Breast epithelium (tissue), 4 donors: ENCODE measurements around the gene NRIP3. TPM values are rescaled to one million over a fixed set of nuclear protein-coding genes. Genes with fewer than 3 reads are reported as not detected.

Experiments
- DNase-seq, 2 donors: peaks; one replicate each; pipeline ENCODE4 v3.0.0-alpha.2; 2019; ENCODE audit warnings: low spot score in 2 of 2
- H3K27ac ChIP-seq, 2 donors: fragments of 200-600 bp; sonication (generic) in 1 of 2; one replicate each; pipeline ENCODE4 v1.5.1; 2016 to 2019; ENCODE audit warnings: mild to moderate bottlenecking in 1 of 2
- H3K27me3 ChIP-seq, 2 donors: fragments of 200-600 bp; sonication (generic) in 1 of 2; one replicate each; pipeline versions ENCODE4 v1.5.1 to v1.6.0; 2017 to 2019; ENCODE audit warnings: control low read depth in 1 of 2, mild to moderate bottlenecking in 1 of 2
- H3K36me3 ChIP-seq: fragments of 200-600 bp; one replicate; pipeline ENCODE4 v1.5.1; 2019
- H3K4me1 ChIP-seq, 2 donors: fragments of 200-600 bp; sonication (generic); one replicate each; pipeline ENCODE4 v1.5.1; 2016 to 2019; ENCODE audit warnings: control low read depth in 1 of 2
- H3K4me3 ChIP-seq, 3 donors: fragments of 200-600 bp; sonication (generic); 1 replicate in 2 of 3; 2 replicates in 1 of 3; pipeline ENCODE4 v1.5.1; 2016 to 2019; ENCODE audit warnings: mild to moderate bottlenecking in 3 of 3, moderate library complexity in 2 of 3
- H3K9me3 ChIP-seq, 2 donors: fragments of 200-600 bp; sonication (generic) in 1 of 2; one replicate each; pipeline ENCODE4 v1.5.1; 2016 to 2019; ENCODE audit warnings: control low read depth in 1 of 2
- CTCF ChIP-seq, 3 donors: fragments of 450-650 bp; IDR thresholded peaks; one replicate each; pipeline ENCODE4 v1.5.1; 2016 to 2017; ENCODE audit warnings: antibody characterized with exemption in 3 of 3, mild to moderate bottlenecking in 3 of 3, moderate library complexity in 3 of 3
- POLR2A ChIP-seq: fragments of 450-650 bp; IDR thresholded peaks from one replicate; pipeline ENCODE4 v1.6.1; 2016; ENCODE audit warnings: antibody characterized with exemption, mild to moderate bottlenecking, moderate library complexity
- POLR2AphosphoS5 ChIP-seq, 3 donors: sonication (generic); formaldehyde crosslinking; IDR thresholded peaks; one replicate each; pipeline ENCODE4 v1.6.1; 2017; ENCODE audit warnings: antibody characterized with exemption in 3 of 3
- intact Hi-C: fragments of 100-400 bp; cut with DNase I; formaldehyde crosslinking; loops from one replicate; pipeline ENCODE4 v1.15.1; 2023; ENCODE audit warnings: low total_unique reads
- total RNA-seq, 3 donors: library from RNA; depleted of rRNA; stranded (reverse); fragments of >200 nt; gene quantifications; one replicate each; pipeline ENCODE4 v1.1.0, GENCODE V29; 2016

The NRIP3 gene
- total RNA-seq, 3 donors from 2014 or later, result 0.96 to 14.5 (median 3.6) TPM

GRCh38 chr11:9038541-9038940, 34.7 kb upstream of the NRIP3 start:
- intact Hi-C loops, result no loop called here
- Histone ChIP-seq H3K4me3 (no peak overlapping the region), H3K4me1 (no peaks in the 10 kb centered on the region), H3K36me3 (no peaks in the 10 kb centered on the region), H3K27ac (no peak overlapping the region), H3K9me3 (no peaks in the 10 kb centered on the region), H3K27me3 (no peaks in the 10 kb centered on the region)
- TF ChIP-seq POLR2AphosphoS5 (IDR thresholded peaks at IDR 0.05) (no peak), POLR2A (no peak), CTCF (IDR thresholded peaks at IDR 0.05) (no peak)
- no peak for DNase-seq

GRCh38 chr11:9037963-9038362, 34.2 kb upstream of the NRIP3 start:
- TF ChIP-seq POLR2A, result no peak
- TF ChIP-seq CTCF (IDR thresholded peaks at IDR 0.05), result no peak
- no peak for TF ChIP-seq POLR2AphosphoS5 (IDR thresholded peaks at IDR 0.05)
- no peaks in the 10 kb centered on the region for H3K27me3 ChIP-seq
- no peaks in the 10 kb centered on the region for H3K4me1 ChIP-seq
- H3K4me3 ChIP-seq, result no peak overlapping the region
- H3K36me3 ChIP-seq, result no peaks in the 10 kb centered on the region
- intact Hi-C loops, result no loop called here
- H3K9me3 ChIP-seq, result no peaks in the 10 kb centered on the region
- no peak overlapping the region for H3K27ac ChIP-seq
- DNase-seq, result no peak

GRCh38 chr11:9037046-9037780, 33.4 kb upstream of the NRIP3 start:
- intact Hi-C loops, result no loop called here
- Histone ChIP-seq H3K4me1 (no peaks in the 10 kb centered on the region), H3K9me3 (no peaks in the 10 kb centered on the region), H3K4me3 (no peak overlapping the region), H3K27me3 (no peaks in the 10 kb centered on the region), H3K36me3 (no peaks in the 10 kb centered on the region), H3K27ac (no peak overlapping the region)
- TF ChIP-seq CTCF (IDR thresholded peaks at IDR 0.05) (no peak), POLR2A (no peak), POLR2AphosphoS5 (IDR thresholded peaks at IDR 0.05) (no peak)
- no peak for DNase-seq

- DNase-seq, result no peak
- no peaks in the 10 kb centered on the region for H3K36me3 ChIP-seq
- H3K9me3 ChIP-seq, result no peaks in the 10 kb centered on the region
- no peaks in the 10 kb centered on the region for H3K4me1 ChIP-seq
- H3K27ac ChIP-seq, result no peak overlapping the region
- H3K4me3 ChIP-seq, result no peak overlapping the region
- H3K27me3 ChIP-seq, result no peaks in the 10 kb centered on the region
- TF ChIP-seq POLR2AphosphoS5 (IDR thresholded peaks at IDR 0.05), result no peak
- intact Hi-C loops, result no loop called here
These were observed 26.8 kb upstream of the NRIP3 start for GRCh38 chr11:9030601-9031000.

- Histone ChIP-seq H3K27ac (no peak overlapping the region), H3K4me3 (no peak overlapping the region), H3K27me3 (no peaks in the 10 kb centered on the region), H3K9me3 (no peaks in the 10 kb centered on the region), H3K36me3 (no peaks in the 10 kb centered on the region), H3K4me1 (no peaks in the 10 kb centered on the region)
- intact Hi-C loops, result no loop called here
- no peak for DNase-seq
- TF ChIP-seq POLR2A (no peak), CTCF (IDR thresholded peaks at IDR 0.05) (no peak), POLR2AphosphoS5 (IDR thresholded peaks at IDR 0.05) (no peak)
These were observed 25.6 kb upstream of the NRIP3 start for GRCh38 chr11:9029422-9029821.
